SK-N-MC (cell line): ENCODE data around the gene ACOT4.

Source experiments
- EZH2 ChIP-seq: fragments of 200-600 bp; sonication (generic); IDR thresholded peaks from one replicate; pipeline ENCODE4 v1.6.1; 2017; ENCODE audit warnings: antibody characterized with exemption
- FOXP2 ChIP-seq: optimal IDR thresholded peaks from 2 replicates; pipeline ENCODE3; 2011; ENCODE audit warnings: mild to moderate bottlenecking, moderate library complexity; ENCODE audit not compliant: insufficient read depth; ENCODE audit errors: extremely low read length, control extremely low read depth
- POLR2AphosphoS5 ChIP-seq: IDR thresholded peaks from 2 replicates; pipeline ENCODE4 v1.6.1; 2012; ENCODE audit warnings: mild to moderate bottlenecking, low read depth, low read length, borderline replicate concordance

DNA sequence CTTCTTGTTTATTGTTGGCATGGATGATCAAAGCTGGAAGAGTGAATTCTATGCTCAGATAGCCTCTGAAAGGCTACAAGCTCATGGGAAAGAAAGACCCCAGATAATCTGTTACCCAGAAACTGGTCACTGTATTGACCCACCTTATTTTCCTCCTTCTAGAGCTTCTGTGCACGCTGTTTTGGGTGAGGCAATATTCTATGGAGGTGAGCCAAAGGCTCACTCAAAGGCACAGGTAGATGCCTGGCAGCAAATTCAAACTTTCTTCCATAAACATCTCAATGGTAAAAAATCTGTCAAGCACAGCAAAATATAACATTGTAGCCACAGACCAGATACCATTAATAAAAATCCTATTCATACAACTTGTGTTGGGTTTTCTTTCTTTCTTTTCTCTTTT is 27.9 kb downstream of the ACOT4 start:
- TF ChIP-seq EZH2 (no peak), POLR2AphosphoS5 (no peak), FOXP2 (no peak)
